GM23338 (cell line): ENCODE data around the gene ST6GALNAC3. TPM values are rescaled to one million over a fixed set of nuclear protein-coding genes. Genes with fewer than 3 reads are reported as not detected.

ENCODE experiments used
- ATAC-seq: fragments of 200-7000 bp; cut with Tn5 transposase; 3 replicates; pipeline ENCODE4 v1.9.1; 2020
- DNase-seq: peaks from one replicate; pipeline ENCODE4 v3.0.0-alpha.2; 2015; ENCODE audit warnings: low spot score
- H2AFZ ChIP-seq: fragments of 200-600 bp; sonication (generic); 2 replicates; pipeline ENCODE4 v1.8.0; 2016; ENCODE audit warnings: antibody characterized with exemption, mild to moderate bottlenecking, moderate library complexity
- H3F3A ChIP-seq: fragments of 200-600 bp; sonication (generic); replicated peaks from 2 replicates; pipeline ENCODE4 v1.8.0; 2017; ENCODE audit warnings: antibody characterized with exemption, mixed run types, low read depth
- H3K27ac ChIP-seq: fragments of 200-600 bp; sonication (generic); 2 replicates; pipeline ENCODE4 v1.6.1; 2016; ENCODE audit warnings: low read depth
- H3K27me3 ChIP-seq: fragments of 200-600 bp; sonication (generic); 2 replicates; pipeline ENCODE4 v1.8.0; 2016; ENCODE audit warnings: mild to moderate bottlenecking, mixed run types, moderate library complexity; ENCODE audit not compliant: insufficient read depth
- H3K36me3 ChIP-seq: fragments of 200-600 bp; sonication (generic); 2 replicates; pipeline ENCODE4 v1.8.0; 2016; ENCODE audit warnings: mild to moderate bottlenecking; ENCODE audit not compliant: insufficient read depth
- H3K4me1 ChIP-seq: fragments of 200-600 bp; sonication (generic); 2 replicates; pipeline ENCODE4 v1.8.0; 2016; ENCODE audit warnings: mild to moderate bottlenecking, moderate library complexity; ENCODE audit not compliant: insufficient read depth
- H3K4me2 ChIP-seq: fragments of 200-600 bp; sonication (generic); 2 replicates; pipeline ENCODE4 v1.7.1; 2017; ENCODE audit warnings: mixed run types
- H3K4me3 ChIP-seq: fragments of 200-600 bp; sonication (generic); 2 replicates; pipeline ENCODE4 v1.6.1; 2016; ENCODE audit warnings: mixed run types
- H3K79me2 ChIP-seq: fragments of 200-600 bp; sonication (generic); replicated peaks from 2 replicates; pipeline ENCODE4 v1.8.0; 2017; ENCODE audit warnings: mild to moderate bottlenecking; ENCODE audit not compliant: insufficient read depth
- H3K9me2 ChIP-seq: fragments of 200-600 bp; sonication (generic); 2 replicates; pipeline ENCODE4 v1.8.0; 2017; ENCODE audit not compliant: insufficient read depth
- H4K20me1 ChIP-seq: fragments of 200-600 bp; sonication (generic); replicated peaks from 2 replicates; pipeline ENCODE4 v1.8.0; 2017; ENCODE audit warnings: mild to moderate bottlenecking; ENCODE audit not compliant: insufficient read depth
- H3K27ac Mint-ChIP-seq: 2 replicates; pipeline ENCODE4 v1.8.0; 2020; ENCODE audit warnings: inconsistent platforms, mild to moderate bottlenecking, moderate library complexity, mixed read lengths
- H3K27me3 Mint-ChIP-seq: 3 replicates; pipeline ENCODE4 v1.8.0; 2022; ENCODE audit warnings: low read depth, mild to moderate bottlenecking, moderate library complexity, mixed read lengths, inconsistent platforms; ENCODE audit not compliant: insufficient read depth, poor library complexity
- H3K36me3 Mint-ChIP-seq: 3 replicates; pipeline ENCODE4 v1.8.0; 2021; ENCODE audit warnings: low read depth, mild to moderate bottlenecking, inconsistent platforms, moderate library complexity, mixed read lengths
- H3K4me1 Mint-ChIP-seq: 3 replicates; pipeline ENCODE4 v1.8.0; 2020; ENCODE audit warnings: mild to moderate bottlenecking, inconsistent platforms, mixed read lengths
- H3K4me3 Mint-ChIP-seq: 3 replicates; pipeline ENCODE4 v1.8.0; 2021; ENCODE audit warnings: moderate library complexity, mild to moderate bottlenecking, inconsistent platforms, mixed read lengths
- H3K9me3 Mint-ChIP-seq: 3 replicates; pipeline ENCODE4 v1.8.0; 2020; ENCODE audit warnings: moderate library complexity, mild to moderate bottlenecking, inconsistent platforms, mixed read lengths
- CTCF ChIP-seq, 2 experiments: fragments of 200-600 bp in 1 of 2; sonication (generic) in 1 of 2; conservative IDR thresholded peaks; 2 replicates each; pipeline versions ENCODE4 v1.5.1 to v1.6.1; 2016 to 2017; ENCODE audit warnings: antibody characterized with exemption in 2 of 2, low read depth in 2 of 2, mild to moderate bottlenecking in 2 of 2, moderate library complexity in 1 of 2
- EZH2 ChIP-seq: fragments of 200-600 bp; sonication (generic); IDR thresholded peaks from one replicate; pipeline ENCODE4 v1.8.0; 2017; ENCODE audit warnings: antibody characterized with exemption, mild to moderate bottlenecking, low read depth; ENCODE audit not compliant: unreplicated experiment
- EZH2phosphoT487 ChIP-seq: fragments of 200-600 bp; sonication (generic); IDR thresholded peaks from one replicate; pipeline ENCODE4 v1.8.1; 2018; ENCODE audit warnings: antibody characterized with exemption; ENCODE audit not compliant: unreplicated experiment
- NANOG ChIP-seq: IDR thresholded peaks from 2 replicates; pipeline ENCODE4 v1.6.1; 2016; ENCODE audit warnings: antibody characterized with exemption, borderline replicate concordance
- ZNF114 ChIP-seq: fragments of 250-450 bp; sonication (Bioruptor Pico); IDR thresholded peaks from 2 replicates; pipeline ENCODE4 v1.5.0; 2020; ENCODE audit warnings: mild to moderate bottlenecking, moderate library complexity
- ZNF331 ChIP-seq: fragments of 250-450 bp; sonication (Bioruptor Pico); IDR thresholded peaks from 2 replicates; pipeline ENCODE4 v1.5.0; 2020; ENCODE audit warnings: low read depth, mild to moderate bottlenecking, moderate library complexity
- ZNF462 ChIP-seq: fragments of 250-450 bp; sonication (Bioruptor Pico); IDR thresholded peaks from 2 replicates; pipeline ENCODE4 v1.5.0; 2020; ENCODE audit warnings: mild to moderate bottlenecking, moderate library complexity
- polyA plus RNA-seq: library from polyadenylated mRNA; unstranded; fragments of >200 nt; fragmentation: Nextera tagmentation; extraction: Ambion mirVana; gene quantifications from 2 replicates; pipeline ENCODE4 v1.2.1, GENCODE V29; 2016
- total RNA-seq: library from RNA; depleted of rRNA; stranded (reverse); fragments of >200 nt; shearing (Covaris generic); gene quantifications from 2 replicates; pipeline ENCODE4 v1.2.3, GENCODE V29; 2014
- TF ChIP-seq, protein P1 (sequence below): IDR thresholded peaks from 2 replicates; pipeline ENCODE4 v1.6.1; 2016; ENCODE audit warnings: antibody characterized with exemption
- TF ChIP-seq, protein P2 (sequence below): IDR thresholded peaks from one replicate; pipeline ENCODE4 v1.6.1; 2018; ENCODE audit warnings: antibody characterized with exemption; ENCODE audit not compliant: unreplicated experiment

The ST6GALNAC3 gene
- total and polyA plus RNA-seq, 2 experiments from 2014 or later = 4.7 to 11.6 TPM

- Mint-ChIP-seq H3K27me3 (peaks cover 1% of the 10 kb centered on the region), H3K36me3 (no peaks in the 10 kb centered on the region), H3K4me1 (no peaks in the 10 kb centered on the region), H3K4me3 (no peak overlapping the region), H3K9me3 (no peaks in the 10 kb centered on the region), H3K27ac (no peak overlapping the region)
- no peak overlapping the region for H3K27ac ChIP-seq
- ATAC-seq (no peak), DNase-seq (no peak)
- no peaks in the 10 kb centered on the region for H3K36me3 ChIP-seq
- no peak overlapping the region for H3K4me3 ChIP-seq
- peaks cover 6% of the 10 kb centered on the region for H3K9me2 ChIP-seq
- no peaks in the 10 kb centered on the region for H3K79me2 ChIP-seq
- no peaks in the 10 kb centered on the region for H3F3A ChIP-seq
- H3K4me1 ChIP-seq = no peaks in the 10 kb centered on the region
- no peak overlapping the region for H3K4me2 ChIP-seq
- H3K27me3 ChIP-seq = no peaks in the 10 kb centered on the region
- TF ChIP-seq ZNF114 (CRISPR knock-in tag) (no peak), EZH2phosphoT487 (no peak), NANOG (no peak), CTCF (conservative IDR thresholded peaks at IDR 0.05; ENCODE audit: low read depth in 2 of 2) (no peak), EZH2 (no peak)
- TF ChIP-seq, protein P1, sequence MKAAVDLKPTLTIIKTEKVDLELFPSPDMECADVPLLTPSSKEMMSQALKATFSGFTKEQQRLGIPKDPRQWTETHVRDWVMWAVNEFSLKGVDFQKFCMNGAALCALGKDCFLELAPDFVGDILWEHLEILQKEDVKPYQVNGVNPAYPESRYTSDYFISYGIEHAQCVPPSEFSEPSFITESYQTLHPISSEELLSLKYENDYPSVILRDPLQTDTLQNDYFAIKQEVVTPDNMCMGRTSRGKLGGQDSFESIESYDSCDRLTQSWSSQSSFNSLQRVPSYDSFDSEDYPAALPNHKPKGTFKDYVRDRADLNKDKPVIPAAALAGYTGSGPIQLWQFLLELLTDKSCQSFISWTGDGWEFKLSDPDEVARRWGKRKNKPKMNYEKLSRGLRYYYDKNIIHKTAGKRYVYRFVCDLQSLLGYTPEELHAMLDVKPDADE = no peak
- TF ChIP-seq, protein P2, sequence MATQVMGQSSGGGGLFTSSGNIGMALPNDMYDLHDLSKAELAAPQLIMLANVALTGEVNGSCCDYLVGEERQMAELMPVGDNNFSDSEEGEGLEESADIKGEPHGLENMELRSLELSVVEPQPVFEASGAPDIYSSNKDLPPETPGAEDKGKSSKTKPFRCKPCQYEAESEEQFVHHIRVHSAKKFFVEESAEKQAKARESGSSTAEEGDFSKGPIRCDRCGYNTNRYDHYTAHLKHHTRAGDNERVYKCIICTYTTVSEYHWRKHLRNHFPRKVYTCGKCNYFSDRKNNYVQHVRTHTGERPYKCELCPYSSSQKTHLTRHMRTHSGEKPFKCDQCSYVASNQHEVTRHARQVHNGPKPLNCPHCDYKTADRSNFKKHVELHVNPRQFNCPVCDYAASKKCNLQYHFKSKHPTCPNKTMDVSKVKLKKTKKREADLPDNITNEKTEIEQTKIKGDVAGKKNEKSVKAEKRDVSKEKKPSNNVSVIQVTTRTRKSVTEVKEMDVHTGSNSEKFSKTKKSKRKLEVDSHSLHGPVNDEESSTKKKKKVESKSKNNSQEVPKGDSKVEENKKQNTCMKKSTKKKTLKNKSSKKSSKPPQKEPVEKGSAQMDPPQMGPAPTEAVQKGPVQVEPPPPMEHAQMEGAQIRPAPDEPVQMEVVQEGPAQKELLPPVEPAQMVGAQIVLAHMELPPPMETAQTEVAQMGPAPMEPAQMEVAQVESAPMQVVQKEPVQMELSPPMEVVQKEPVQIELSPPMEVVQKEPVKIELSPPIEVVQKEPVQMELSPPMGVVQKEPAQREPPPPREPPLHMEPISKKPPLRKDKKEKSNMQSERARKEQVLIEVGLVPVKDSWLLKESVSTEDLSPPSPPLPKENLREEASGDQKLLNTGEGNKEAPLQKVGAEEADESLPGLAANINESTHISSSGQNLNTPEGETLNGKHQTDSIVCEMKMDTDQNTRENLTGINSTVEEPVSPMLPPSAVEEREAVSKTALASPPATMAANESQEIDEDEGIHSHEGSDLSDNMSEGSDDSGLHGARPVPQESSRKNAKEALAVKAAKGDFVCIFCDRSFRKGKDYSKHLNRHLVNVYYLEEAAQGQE = no peak
- no peak overlapping the region for H2AFZ ChIP-seq
- H4K20me1 ChIP-seq = no peaks in the 10 kb centered on the region
Observed at GRCh38 chr1:76611770-76612445, 537.4 kb downstream of the ST6GALNAC3 start.

DNA sequence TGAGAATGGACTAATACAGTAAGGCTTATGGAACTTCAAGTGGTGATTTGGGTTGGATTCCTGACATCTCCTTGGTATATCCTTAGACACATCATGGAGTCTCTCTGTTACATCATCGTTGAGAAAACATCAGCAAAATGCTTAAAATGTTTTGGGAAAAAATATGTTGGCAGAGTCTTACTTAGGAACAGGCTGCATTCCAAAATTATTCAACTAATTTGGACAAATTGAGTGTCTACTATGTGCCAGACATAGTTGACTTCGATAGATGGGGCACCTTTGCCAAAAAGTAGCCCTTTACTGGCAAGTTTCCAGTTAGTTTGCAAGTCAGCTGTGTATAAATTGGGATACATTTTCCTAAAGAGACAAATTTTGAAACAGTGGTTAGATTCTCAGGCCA is 539.3 kb downstream of the ST6GALNAC3 start:
- Mint-ChIP-seq H3K27me3 (peaks cover 1% of the 10 kb centered on the region), H3K9me3 (no peaks in the 10 kb centered on the region), H3K36me3 (no peaks in the 10 kb centered on the region), H3K4me3 (no peak overlapping the region), H3K4me1 (no peaks in the 10 kb centered on the region), H3K27ac (no peak overlapping the region)
- H2AFZ ChIP-seq = no peak overlapping the region
- H3K79me2 ChIP-seq = no peaks in the 10 kb centered on the region
- no peak overlapping the region for H3K27ac ChIP-seq
- no peak overlapping the region for H3K4me3 ChIP-seq
- no peak overlapping the region for H3K4me2 ChIP-seq
- no peak for DNase-seq
- H3F3A ChIP-seq = no peaks in the 10 kb centered on the region
- H3K9me2 ChIP-seq = peaks cover 6% of the 10 kb centered on the region
- H3K4me1 ChIP-seq = no peaks in the 10 kb centered on the region
- no peaks in the 10 kb centered on the region for H3K36me3 ChIP-seq
- no peaks in the 10 kb centered on the region for H3K27me3 ChIP-seq
- no peak for ATAC-seq
- no peaks in the 10 kb centered on the region for H4K20me1 ChIP-seq
- TF ChIP-seq EZH2 = no peak
- no peak for TF ChIP-seq ZNF462 (CRISPR knock-in tag)
- no peak for TF ChIP-seq ZNF331 (CRISPR knock-in tag)
